Midbrain (tissue), 1 donor: ENCODE measurements around the gene IL20RB.
A peak's percentile ranks its signal among the peaks of the same experiment; 100 is the strongest.
"Not testable (repeated sequence)": the region's sequence is repeated elsewhere in the genome, so short reads cannot be mapped to it uniquely, and the experiment has no call there.

Experiments
- DNase-seq: peaks from one replicate; lab custom pipeline; 2025; lab: John Stamatoyannopoulos, UW

IL20RB gene

GRCh38 chr3:136987398-136987980, 29.7 kb downstream of the IL20RB start:
- not testable (repeated sequence) for DNase-seq

GRCh38 chr3:136988651-136989050, 30.9 kb downstream of the IL20RB start:
- DNase-seq = no peak

GRCh38 chr3:136989781-136990524, 32.2 kb downstream of the IL20RB start:
- no peak for DNase-seq

- no peak for DNase-seq
These were observed 33.0 kb downstream of the IL20RB start for GRCh38 chr3:136990826-136991225.

GRCh38 chr3:136992115-136992514, 34.3 kb downstream of the IL20RB start:
- no peak for DNase-seq

GRCh38 chr3:136994772-136995516, 37.2 kb downstream of the IL20RB start:
- peak; percentile 44 for DNase-seq

- no peak for DNase-seq
These were observed 37.9 kb downstream of the IL20RB start for GRCh38 chr3:136995652-136996051.

GRCh38 chr3:137000039-137000438, 42.3 kb downstream of the IL20RB start:
- DNase-seq = no peak

GRCh38 chr3:137007376-137007775, 49.6 kb downstream of the IL20RB start:
- not testable (repeated sequence) for DNase-seq

- no peak for DNase-seq
These were observed 50.3 kb downstream of the IL20RB start for GRCh38 chr3:137008131-137008530.

GRCh38 chr3:137008976-137009375, 51.2 kb downstream of the IL20RB start:
- no peak for DNase-seq

- no peak for DNase-seq
These were observed 52.4 kb downstream of the IL20RB start for GRCh38 chr3:137010137-137010536.

- no peak for DNase-seq
These were observed 53.4 kb downstream of the IL20RB start for GRCh38 chr3:137011153-137011552.

GRCh38 chr3:137012097-137012501, 54.3 kb downstream of the IL20RB start:
- no peak for DNase-seq

GRCh38 chr3:137013951-137014688, 56.3 kb downstream of the IL20RB start:
- peak; percentile 94 for DNase-seq

GRCh38 chr3:137017316-137017715, 59.5 kb downstream of the IL20RB start:
- not testable (repeated sequence) for DNase-seq

GRCh38 chr3:137020315-137020714, 62.5 kb downstream of the IL20RB start:
- no peak for DNase-seq

- DNase-seq = no peak
These were observed 63.1 kb downstream of the IL20RB start for GRCh38 chr3:137020888-137021287.

- no peak for DNase-seq
These were observed 66.6 kb downstream of the IL20RB start for GRCh38 chr3:137024348-137024747.

- DNase-seq = no peak
These were observed 68.9 kb downstream of the IL20RB start for GRCh38 chr3:137026701-137027100.

GRCh38 chr3:137032465-137033120, 74.8 kb downstream of the IL20RB start:
- DNase-seq = peak; percentile 88

GRCh38 chr3:137035631-137036030, 77.8 kb downstream of the IL20RB start:
- no peak for DNase-seq
